Thyroid gland (tissue), 4 donors: ENCODE data around the gene CNNM3. TPM values are rescaled to one million over a fixed set of nuclear protein-coding genes. Genes with fewer than 3 reads are reported as not detected.

Experiments used
- DNase-seq, 2 donors: peaks; one replicate each; pipeline ENCODE4 v3.0.0-alpha.2; 2019
- H3K27ac ChIP-seq, 3 donors: fragments of 200-600 bp; sonication (generic); 1 replicate in 2 of 3; 2 replicates in 1 of 3; pipeline ENCODE4 v1.5.1; 2016 to 2019; ENCODE audit warnings: mild to moderate bottlenecking in 1 of 3, moderate library complexity in 1 of 3
- H3K27me3 ChIP-seq: fragments of 200-600 bp; sonication (generic); one replicate; pipeline ENCODE4 v1.5.1; 2019
- H3K36me3 ChIP-seq, 2 donors: fragments of 200-600 bp; sonication (generic); one replicate each; pipeline ENCODE4 v1.5.1; 2016 to 2019
- H3K4me1 ChIP-seq, 2 donors: fragments of 200-600 bp; sonication (generic); one replicate each; pipeline ENCODE4 v1.5.1; 2017 to 2019
- H3K4me3 ChIP-seq, 3 donors: fragments of 200-600 bp; sonication (generic); replicated peaks in 1 of 3; 1 replicate in 2 of 3; 2 replicates in 1 of 3; pipeline ENCODE4 v1.5.1; 2016; ENCODE audit warnings: mild to moderate bottlenecking in 1 of 3
- H3K9me3 ChIP-seq: fragments of 200-600 bp; sonication (generic); one replicate; pipeline ENCODE4 v1.5.1; 2017
- POLR2A ChIP-seq, 2 donors: fragments of 450-650 bp; IDR thresholded peaks; one replicate each; pipeline ENCODE4 v1.6.1; 2017; ENCODE audit warnings: antibody characterized with exemption in 2 of 2, mild to moderate bottlenecking in 2 of 2, moderate library complexity in 1 of 2
- WGBS, 2 donors: methylation state at CpG; one replicate each; pipeline ENCODE4 v1.1.5; 2017; 5-methylcytosine and 5-hydroxymethylcytosine counted together
- intact Hi-C: fragments of 100-400 bp; cut with DNase I; formaldehyde crosslinking; loops from one replicate; pipeline ENCODE4 v1.15.1; 2023
- total RNA-seq, 4 donors: library from RNA; depleted of rRNA; stranded (reverse); fragments of >200 nt; gene quantifications; one replicate each; pipeline ENCODE4 v1.2.3, GENCODE V29; 2016
- TF ChIP-seq, protein P1 (sequence below), 6 experiments: fragments of 200-600 bp in 3 of 6; fragments of 450-650 bp in 3 of 6; sonication (generic) in 3 of 6; IDR thresholded peaks; one replicate each; pipeline ENCODE4 v1.5.1; 2016 to 2019; ENCODE audit warnings: antibody characterized with exemption in 6 of 6, mild to moderate bottlenecking in 2 of 6, inconsistent platforms in 1 of 6, moderate library complexity in 1 of 6

CNNM3 gene
- total RNA-seq, 4 donors from 2014 or later = 18.2 to 22.8 (median 20.4) TPM

DNA sequence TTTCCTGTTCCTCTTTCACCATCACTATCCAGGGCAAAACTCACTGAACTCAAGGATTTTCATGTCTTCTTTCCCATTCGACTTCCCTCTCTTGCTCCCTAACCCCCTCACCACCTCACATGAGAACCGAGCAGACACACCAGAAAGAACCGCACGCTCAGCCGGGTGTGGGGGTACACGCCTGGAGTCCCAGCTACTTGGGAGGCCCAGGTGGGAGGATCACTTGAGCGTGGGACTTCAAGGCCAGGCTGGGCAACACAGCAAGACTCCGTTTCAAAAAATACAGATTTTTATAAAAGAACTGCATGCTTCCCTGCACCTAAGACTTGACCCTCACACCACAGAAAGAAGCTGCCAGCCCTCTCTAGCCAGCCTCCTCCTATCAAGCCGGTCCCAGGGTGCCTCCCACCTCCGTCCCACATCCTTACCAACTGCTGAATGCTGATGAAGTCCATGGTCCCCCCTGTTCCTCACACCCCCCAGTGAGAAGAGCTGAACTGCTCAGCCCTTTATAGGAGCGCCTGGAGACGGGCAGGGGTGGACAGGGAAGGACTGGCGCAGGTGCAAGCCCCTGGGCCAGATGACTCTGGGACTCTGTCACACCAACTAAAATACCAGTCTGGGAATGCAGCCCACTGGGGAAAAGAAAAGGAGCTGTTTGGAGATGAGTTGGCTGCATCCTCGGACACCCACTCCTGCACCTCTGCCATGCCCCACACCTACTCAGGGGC, 27.6 kb downstream of the CNNM3 start, which contains the start of gene ANKRD23:
Gene ANKRD23, minus strand, starts transcription at position 484 of the 731 bp plus-strand sequence. Its CDS starts 29 bp downstream, at position 455.
- peaks cover 2 to 5% of the 10 kb centered on the region in 2 donors for H3K36me3 ChIP-seq
- 97% methylated on average over 14 of the region's 14 CpGs for WGBS, 2 donors
- no peak within 1 kb of the TSS for H3K4me3 ChIP-seq
- intact Hi-C loops = no loop called here
- H3K9me3 ChIP-seq = no peaks in the 10 kb centered on the region
- TF ChIP-seq, protein P1, sequence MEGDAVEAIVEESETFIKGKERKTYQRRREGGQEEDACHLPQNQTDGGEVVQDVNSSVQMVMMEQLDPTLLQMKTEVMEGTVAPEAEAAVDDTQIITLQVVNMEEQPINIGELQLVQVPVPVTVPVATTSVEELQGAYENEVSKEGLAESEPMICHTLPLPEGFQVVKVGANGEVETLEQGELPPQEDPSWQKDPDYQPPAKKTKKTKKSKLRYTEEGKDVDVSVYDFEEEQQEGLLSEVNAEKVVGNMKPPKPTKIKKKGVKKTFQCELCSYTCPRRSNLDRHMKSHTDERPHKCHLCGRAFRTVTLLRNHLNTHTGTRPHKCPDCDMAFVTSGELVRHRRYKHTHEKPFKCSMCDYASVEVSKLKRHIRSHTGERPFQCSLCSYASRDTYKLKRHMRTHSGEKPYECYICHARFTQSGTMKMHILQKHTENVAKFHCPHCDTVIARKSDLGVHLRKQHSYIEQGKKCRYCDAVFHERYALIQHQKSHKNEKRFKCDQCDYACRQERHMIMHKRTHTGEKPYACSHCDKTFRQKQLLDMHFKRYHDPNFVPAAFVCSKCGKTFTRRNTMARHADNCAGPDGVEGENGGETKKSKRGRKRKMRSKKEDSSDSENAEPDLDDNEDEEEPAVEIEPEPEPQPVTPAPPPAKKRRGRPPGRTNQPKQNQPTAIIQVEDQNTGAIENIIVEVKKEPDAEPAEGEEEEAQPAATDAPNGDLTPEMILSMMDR (IDR thresholded peaks at IDR 0.05) = no peak
- TF ChIP-seq POLR2A (IDR thresholded peaks at IDR 0.05) = no peak
- no peak within 1 kb of the TSS for H3K27ac ChIP-seq
- DNase-seq = no peak
- H3K27me3 ChIP-seq = no peaks in the 10 kb centered on the region
- peaks cover 0 to 9% of the 10 kb centered on the region in 2 donors for H3K4me1 ChIP-seq

DNA sequence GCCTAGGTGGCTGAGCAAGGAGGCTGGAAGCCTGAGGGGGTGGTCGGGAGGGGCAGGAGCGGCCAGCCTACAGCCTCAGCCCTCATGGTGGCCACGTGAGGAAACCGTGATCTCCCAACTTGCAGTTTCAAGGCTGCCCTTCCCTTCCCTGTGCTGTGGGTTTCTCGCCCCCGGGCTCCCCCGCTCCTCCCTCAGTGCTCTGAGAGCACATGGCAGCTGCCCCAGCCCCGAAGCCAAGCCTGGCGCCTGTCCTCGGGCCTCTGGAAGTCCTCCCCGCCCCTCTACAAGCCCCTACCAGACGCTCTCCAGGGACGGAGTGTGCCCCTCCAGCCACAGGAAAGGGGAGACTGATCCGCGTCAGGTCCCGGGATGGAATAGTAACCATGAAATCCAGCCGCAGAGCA, 28.3 kb downstream of the CNNM3 start:
- DNase-seq = no peak
- H3K27ac ChIP-seq = no peak overlapping the region
- no peak overlapping the region for H3K4me3 ChIP-seq
- H3K36me3 ChIP-seq = peaks cover 5% of the 10 kb centered on the region in 2 donors
- peaks cover 0 to 3% of the 10 kb centered on the region in 2 donors for H3K4me1 ChIP-seq
- intact Hi-C loops = no loop called here
- WGBS, 2 donors = 82 to 92% methylated on average over 12 to 17 of the region's 17 CpGs
- H3K9me3 ChIP-seq = no peaks in the 10 kb centered on the region
- H3K27me3 ChIP-seq = no peaks in the 10 kb centered on the region
- TF ChIP-seq POLR2A (IDR thresholded peaks at IDR 0.05) = no peak
- TF ChIP-seq, protein P1 (IDR thresholded peaks at IDR 0.05) = no peak

DNA sequence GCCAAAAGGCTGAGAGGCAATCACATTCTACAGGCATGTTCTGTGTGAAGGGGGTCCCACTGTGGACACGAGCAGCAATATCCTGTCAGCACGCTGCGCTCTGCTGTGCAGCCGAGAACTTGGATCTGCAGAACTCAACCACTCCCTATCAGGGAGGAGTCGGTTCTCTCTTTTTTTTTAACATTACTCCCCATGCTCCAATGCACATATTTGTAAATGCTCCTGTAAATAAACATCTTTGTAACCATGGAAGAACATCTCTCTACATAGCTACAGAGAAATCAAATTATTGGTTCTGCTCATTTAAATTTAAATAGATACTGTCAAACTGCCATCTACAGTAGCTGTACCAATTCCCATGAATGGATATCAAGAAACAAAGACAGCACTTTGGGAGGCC, 30.8 kb downstream of the CNNM3 start:
- 95 to 97% methylated on average over 5 of the region's 5 CpGs for WGBS, 2 donors

DNA sequence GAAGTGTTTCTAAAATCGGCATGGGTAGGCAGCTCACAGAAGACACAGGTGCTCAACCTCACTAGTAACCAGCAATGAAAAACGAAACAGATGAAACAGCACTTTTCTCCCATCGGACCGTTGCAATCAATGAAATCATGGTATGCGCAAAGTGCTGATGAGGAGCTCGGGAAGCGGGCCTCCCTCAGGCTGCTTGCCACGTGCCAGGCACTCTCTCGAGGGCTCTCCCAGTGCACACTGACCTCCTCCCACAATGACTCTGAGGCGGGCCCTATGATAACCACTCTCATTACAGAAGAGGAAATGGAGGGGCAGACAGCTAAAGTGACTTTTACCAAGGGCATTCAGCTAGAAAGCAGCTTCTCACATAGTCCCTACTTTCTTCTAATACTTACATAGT, 31.5 kb downstream of the CNNM3 start:
- intact Hi-C loops = no loop called here
- TF ChIP-seq POLR2A (IDR thresholded peaks at IDR 0.05) = no peak
- TF ChIP-seq, protein P1 (IDR thresholded peaks at IDR 0.05) = no peak
- no peak overlapping the region for H3K4me3 ChIP-seq
- no peaks in the 10 kb centered on the region for H3K27me3 ChIP-seq
- H3K36me3 ChIP-seq = peaks cover 13 to 16% of the 10 kb centered on the region in 2 donors
- WGBS, 2 donors = 81% methylated on average over 10 of the region's 10 CpGs
- H3K27ac ChIP-seq = no peak overlapping the region
- no peaks in the 10 kb centered on the region for H3K9me3 ChIP-seq
- DNase-seq = no peak
- no peaks in the 10 kb centered on the region for H3K4me1 ChIP-seq

More for the DNA sequence above, 30.8 kb downstream of the CNNM3 start:
- Histone ChIP-seq H3K27me3 (no peaks in the 10 kb centered on the region), H3K4me1 (no peaks in the 10 kb centered on the region), H3K27ac (no peak overlapping the region), H3K4me3 (no peak overlapping the region), H3K9me3 (no peaks in the 10 kb centered on the region), H3K36me3 (peaks cover 11 to 15% of the 10 kb centered on the region in 2 donors)
- no peak for DNase-seq
- intact Hi-C loops = no loop called here
- TF ChIP-seq, protein P1 (IDR thresholded peaks at IDR 0.05) = no peak
- no peak for TF ChIP-seq POLR2A (IDR thresholded peaks at IDR 0.05)

DNA sequence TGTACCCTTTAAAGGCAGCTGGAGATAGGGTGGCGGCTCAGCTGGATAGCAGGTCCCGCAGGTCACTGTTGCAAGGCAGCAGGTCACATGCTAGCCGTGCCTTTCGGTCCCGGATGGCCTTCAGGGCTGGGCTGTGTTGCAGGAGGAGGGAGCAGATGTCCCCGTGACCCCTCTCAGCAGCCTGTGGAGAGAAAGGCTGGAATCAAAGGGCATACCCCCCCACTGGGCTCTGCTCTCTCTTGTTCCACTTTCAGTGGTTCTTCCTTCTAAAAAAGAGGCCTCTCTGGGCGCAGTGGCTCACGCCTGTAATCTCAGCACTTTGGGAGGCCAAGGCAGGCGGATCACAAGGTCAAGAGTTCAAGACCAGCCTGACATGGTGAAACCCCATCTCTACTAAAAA, 32.2 kb downstream of the CNNM3 start:
- Histone ChIP-seq H3K4me1 (no peaks in the 10 kb centered on the region), H3K27ac (no peak overlapping the region), H3K27me3 (no peaks in the 10 kb centered on the region), H3K4me3 (no peak overlapping the region), H3K36me3 (peaks cover 16 to 20% of the 10 kb centered on the region in 2 donors), H3K9me3 (no peaks in the 10 kb centered on the region)
- 88 to 100% methylated on average over 3 to 9 of the region's 9 CpGs for WGBS, 2 donors
- TF ChIP-seq, protein P1 (IDR thresholded peaks at IDR 0.05) = no peak
- no peak for TF ChIP-seq POLR2A (IDR thresholded peaks at IDR 0.05)
- no peak for DNase-seq
- intact Hi-C loops = no loop called here
